ENCODE measurements around the gene ORC2.
"Not testable (repeated sequence)": the region's sequence is repeated elsewhere in the genome, so short reads cannot be mapped to it uniquely, and the experiment has no call there.

ORC2 gene

GRCh38 chr2:200970057-200970456, 6.6 kb upstream of the ORC2 start:
- not testable (repeated sequence) for H3K4me3 ChIP-seq (ENCODE audit: insufficient read depth, low read depth, low read length, poor library complexity, severe bottlenecking); H3K27ac ChIP-seq (ENCODE audit: insufficient read depth, low read length, poor library complexity, severe bottlenecking); H3K27me3 ChIP-seq (replicated peaks; ENCODE audit: control insufficient read depth, insufficient read depth, low read length, poor library complexity, severe bottlenecking); H3K36me3 ChIP-seq (ENCODE audit: control insufficient read depth, insufficient read depth, low read length); H3K4me1 ChIP-seq (ENCODE audit: control insufficient read depth, insufficient read depth, low read length, poor library complexity, severe bottlenecking); H3K9me3 ChIP-seq (ENCODE audit: control insufficient read depth, low read length); DNase-seq

- Histone ChIP-seq H3K9me3 (ENCODE audit: control insufficient read depth, low read length) (no peaks in the 10 kb centered on the region), H3K4me1 (ENCODE audit: control insufficient read depth, insufficient read depth, low read length, poor library complexity, severe bottlenecking) (peaks cover 4% of the 10 kb centered on the region), H3K36me3 (ENCODE audit: control insufficient read depth, insufficient read depth, low read length) (no peaks in the 10 kb centered on the region), H3K27me3 (replicated peaks; ENCODE audit: control insufficient read depth, insufficient read depth, low read length, poor library complexity, severe bottlenecking) (no peaks in the 10 kb centered on the region), H3K27ac (ENCODE audit: insufficient read depth, low read length, poor library complexity, severe bottlenecking) (no peak overlapping the region), H3K4me3 (ENCODE audit: insufficient read depth, low read depth, low read length, poor library complexity, severe bottlenecking) (no peak overlapping the region)
- no peak for DNase-seq
Measured at GRCh38 chr2:200968735-200969134, 5.3 kb upstream of the ORC2 start.

GRCh38 chr2:200968162-200968561, 4.7 kb upstream of the ORC2 start:
- Histone ChIP-seq H3K4me1 (ENCODE audit: control insufficient read depth, insufficient read depth, low read length, poor library complexity, severe bottlenecking) (peaks cover 4% of the 10 kb centered on the region), H3K9me3 (ENCODE audit: control insufficient read depth, low read length) (no peaks in the 10 kb centered on the region), H3K36me3 (ENCODE audit: control insufficient read depth, insufficient read depth, low read length) (no peaks in the 10 kb centered on the region), H3K27me3 (replicated peaks; ENCODE audit: control insufficient read depth, insufficient read depth, low read length, poor library complexity, severe bottlenecking) (no peaks in the 10 kb centered on the region), H3K27ac (ENCODE audit: insufficient read depth, low read length, poor library complexity, severe bottlenecking) (no peak overlapping the region), H3K4me3 (ENCODE audit: insufficient read depth, low read depth, low read length, poor library complexity, severe bottlenecking) (no peak overlapping the region)
- DNase-seq = no peak

- Histone ChIP-seq H3K4me3 (ENCODE audit: insufficient read depth, low read depth, low read length, poor library complexity, severe bottlenecking) (no peak overlapping the region), H3K4me1 (ENCODE audit: control insufficient read depth, insufficient read depth, low read length, poor library complexity, severe bottlenecking) (peaks cover 10% of the 10 kb centered on the region), H3K27ac (ENCODE audit: insufficient read depth, low read length, poor library complexity, severe bottlenecking) (no peak overlapping the region), H3K27me3 (replicated peaks; ENCODE audit: control insufficient read depth, insufficient read depth, low read length, poor library complexity, severe bottlenecking) (no peaks in the 10 kb centered on the region), H3K36me3 (ENCODE audit: control insufficient read depth, insufficient read depth, low read length) (no peaks in the 10 kb centered on the region), H3K9me3 (ENCODE audit: control insufficient read depth, low read length) (no peaks in the 10 kb centered on the region)
- DNase-seq = no peak
Measured at GRCh38 chr2:200966770-200967169, 3.3 kb upstream of the ORC2 start.

- Histone ChIP-seq H3K4me1 (ENCODE audit: control insufficient read depth, insufficient read depth, low read length, poor library complexity, severe bottlenecking) (peaks cover 15% of the 10 kb centered on the region), H3K36me3 (ENCODE audit: control insufficient read depth, insufficient read depth, low read length) (no peaks in the 10 kb centered on the region), H3K27me3 (replicated peaks; ENCODE audit: control insufficient read depth, insufficient read depth, low read length, poor library complexity, severe bottlenecking) (no peaks in the 10 kb centered on the region), H3K9me3 (ENCODE audit: control insufficient read depth, low read length) (no peaks in the 10 kb centered on the region), H3K27ac (ENCODE audit: insufficient read depth, low read length, poor library complexity, severe bottlenecking) (no peak overlapping the region), H3K4me3 (ENCODE audit: insufficient read depth, low read depth, low read length, poor library complexity, severe bottlenecking) (peak overlapping the region; percentile 86)
- no peak for DNase-seq
Measured at GRCh38 chr2:200964498-200964897, 1.0 kb upstream of the ORC2 start.

- not testable (repeated sequence) for H3K9me3 ChIP-seq (ENCODE audit: control insufficient read depth, low read length); DNase-seq; H3K27me3 ChIP-seq (replicated peaks; ENCODE audit: control insufficient read depth, insufficient read depth, low read length, poor library complexity, severe bottlenecking); H3K36me3 ChIP-seq (ENCODE audit: control insufficient read depth, insufficient read depth, low read length)
- Histone ChIP-seq H3K4me1 (ENCODE audit: control insufficient read depth, insufficient read depth, low read length, poor library complexity, severe bottlenecking) (peaks cover 15% of the 10 kb centered on the region), H3K4me3 (ENCODE audit: insufficient read depth, low read depth, low read length, poor library complexity, severe bottlenecking) (peak overlapping the region; percentile 86), H3K27ac (ENCODE audit: insufficient read depth, low read length, poor library complexity, severe bottlenecking) (peak overlapping the region; percentile 88)
Measured at GRCh38 chr2:200963918-200964252, 425 bp upstream of the ORC2 start.

- Histone ChIP-seq H3K27ac (ENCODE audit: insufficient read depth, low read length, poor library complexity, severe bottlenecking) (peak overlapping the region; percentile 88), H3K36me3 (ENCODE audit: control insufficient read depth, insufficient read depth, low read length) (peaks cover 2% of the 10 kb centered on the region), H3K4me1 (ENCODE audit: control insufficient read depth, insufficient read depth, low read length, poor library complexity, severe bottlenecking) (peaks cover 15% of the 10 kb centered on the region), H3K4me3 (ENCODE audit: insufficient read depth, low read depth, low read length, poor library complexity, severe bottlenecking) (peak overlapping the region; percentile 86), H3K9me3 (ENCODE audit: control insufficient read depth, low read length) (no peaks in the 10 kb centered on the region), H3K27me3 (replicated peaks; ENCODE audit: control insufficient read depth, insufficient read depth, low read length, poor library complexity, severe bottlenecking) (no peaks in the 10 kb centered on the region)
- no peak for DNase-seq
Measured at GRCh38 chr2:200962811-200963123, 693 bp downstream of the ORC2 start.

- Histone ChIP-seq H3K27ac (ENCODE audit: insufficient read depth, low read length, poor library complexity, severe bottlenecking) (no peak overlapping the region), H3K27me3 (replicated peaks; ENCODE audit: control insufficient read depth, insufficient read depth, low read length, poor library complexity, severe bottlenecking) (no peaks in the 10 kb centered on the region), H3K4me3 (ENCODE audit: insufficient read depth, low read depth, low read length, poor library complexity, severe bottlenecking) (no peak overlapping the region), H3K9me3 (ENCODE audit: control insufficient read depth, low read length) (no peaks in the 10 kb centered on the region), H3K4me1 (ENCODE audit: control insufficient read depth, insufficient read depth, low read length, poor library complexity, severe bottlenecking) (peaks cover 15% of the 10 kb centered on the region), H3K36me3 (ENCODE audit: control insufficient read depth, insufficient read depth, low read length) (peaks cover 12% of the 10 kb centered on the region)
- no peak for DNase-seq
Measured at GRCh38 chr2:200961674-200962073, 1.8 kb downstream of the ORC2 start.

GRCh38 chr2:200950378-200950777, 13.1 kb downstream of the ORC2 start:
- Histone ChIP-seq H3K9me3 (ENCODE audit: control insufficient read depth, low read length) (no peaks in the 10 kb centered on the region), H3K36me3 (ENCODE audit: control insufficient read depth, insufficient read depth, low read length) (peaks cover 32% of the 10 kb centered on the region), H3K27ac (ENCODE audit: insufficient read depth, low read length, poor library complexity, severe bottlenecking) (no peak overlapping the region)

GRCh38 chr2:200945395-200945729, 18.1 kb downstream of the ORC2 start:
- no peaks in the 10 kb centered on the region for H3K9me3 ChIP-seq (ENCODE audit: control insufficient read depth, low read length)
- no peak overlapping the region for H3K4me3 ChIP-seq (ENCODE audit: insufficient read depth, low read depth, low read length, poor library complexity, severe bottlenecking)
- H3K27ac ChIP-seq (ENCODE audit: insufficient read depth, low read length, poor library complexity, severe bottlenecking) = no peak overlapping the region
- H3K4me1 ChIP-seq (ENCODE audit: control insufficient read depth, insufficient read depth, low read length, poor library complexity, severe bottlenecking) = no peaks in the 10 kb centered on the region
- peaks cover 30% of the 10 kb centered on the region for H3K36me3 ChIP-seq (ENCODE audit: control insufficient read depth, insufficient read depth, low read length)
- no peaks in the 10 kb centered on the region for H3K27me3 ChIP-seq (replicated peaks; ENCODE audit: control insufficient read depth, insufficient read depth, low read length, poor library complexity, severe bottlenecking)
- no peak for DNase-seq

More at GRCh38 chr2:200950378-200950777, 13.1 kb downstream of the ORC2 start:
- no peaks in the 10 kb centered on the region for H3K27me3 ChIP-seq (replicated peaks; ENCODE audit: control insufficient read depth, insufficient read depth, low read length, poor library complexity, severe bottlenecking)
- no peak overlapping the region for H3K4me3 ChIP-seq (ENCODE audit: insufficient read depth, low read depth, low read length, poor library complexity, severe bottlenecking)
- no peaks in the 10 kb centered on the region for H3K4me1 ChIP-seq (ENCODE audit: control insufficient read depth, insufficient read depth, low read length, poor library complexity, severe bottlenecking)
- DNase-seq = no peak

Data from effector memory CD4-positive, alpha-beta T cell (primary cell).